HG03354 (cell line): ENCODE results near the gene BRWD1.

Experiments
- ATAC-seq: cut with Tn5 transposase; IDR thresholded peaks from one replicate; pipeline ENCODE4 v1.9.1; 2021; ENCODE audit warnings: mild to moderate bottlenecking; ENCODE audit not compliant: unreplicated experiment, poor library complexity, severe bottlenecking

The BRWD1 gene

DNA sequence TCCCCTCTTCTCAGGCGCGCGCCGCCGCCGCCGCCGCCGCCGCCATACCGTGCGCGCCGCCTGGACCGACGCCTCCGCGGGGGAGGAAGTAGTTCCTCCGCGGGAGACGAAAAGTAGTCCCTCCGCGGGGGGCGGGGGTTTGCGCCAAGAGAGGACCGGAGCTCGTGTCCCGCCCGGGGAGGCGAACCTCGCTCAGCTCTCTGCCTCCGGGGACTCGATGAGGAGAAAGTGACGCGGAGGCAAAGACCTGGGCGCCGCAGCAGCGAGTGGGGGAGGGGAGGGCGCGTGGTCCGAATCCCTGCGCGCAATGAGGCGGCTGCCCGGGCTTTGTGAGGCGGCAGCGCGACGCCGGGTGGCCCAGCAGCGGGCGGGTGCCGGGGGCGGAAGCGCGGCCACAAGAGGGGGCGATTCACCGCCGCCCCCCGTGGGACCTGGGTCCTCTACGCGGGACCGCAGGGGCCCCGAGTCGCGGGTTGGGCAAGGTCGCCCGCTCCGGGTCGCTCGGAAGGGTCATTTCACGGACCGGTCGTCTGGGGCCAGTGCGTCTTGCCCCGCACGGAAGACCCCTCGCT is at the start of gene BRWD1:
BRWD1 (minus strand) TSS at position 62 of the 572 bp plus-strand sequence. CDS start 141 bp downstream, outside the sequence.
- ATAC-seq: peak; percentile 52

- ATAC-seq: no peak
Measured at GRCh38 chr21:39362733-39363132, 49.3 kb upstream of the BRWD1 start.

- ATAC-seq: no peak
Measured at GRCh38 chr21:39359382-39359781, 46.0 kb upstream of the BRWD1 start.

DNA sequence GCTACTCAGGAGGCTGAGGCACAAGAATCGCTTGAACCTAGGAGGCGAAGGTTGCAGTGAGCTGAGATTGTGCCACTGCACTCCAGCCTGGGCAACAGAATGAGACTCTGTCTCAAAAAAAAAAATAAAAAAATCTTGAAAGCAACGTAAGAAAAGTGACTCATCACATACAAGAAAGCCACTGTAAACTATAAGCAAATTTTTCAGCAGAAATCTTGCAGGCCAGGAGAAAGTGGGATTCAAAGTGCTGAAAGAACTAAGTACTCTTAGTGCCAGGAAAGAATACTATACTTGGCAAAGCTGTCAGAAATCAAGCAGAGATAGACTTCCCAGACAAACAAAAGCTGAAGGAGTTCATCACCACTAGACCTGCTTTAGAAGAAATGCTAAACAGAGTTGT is 39.9 kb upstream of the BRWD1 start:
- ATAC-seq: no peak

GRCh38 chr21:39350094-39351005 is 36.9 kb upstream of the BRWD1 start:
- no peak for ATAC-seq

- ATAC-seq: peak; percentile 84
Measured at GRCh38 chr21:39349211-39350093, 36.0 kb upstream of the BRWD1 start.

GRCh38 chr21:39348355-39349210 is 35.2 kb upstream of the BRWD1 start, which contains the start of gene HMGN1:
Gene HMGN1, minus strand, starts transcription at chr21:39349088. Its CDS starts 171 bp downstream, at chr21:39348917.
- peak; percentile 63 for ATAC-seq

GRCh38 chr21:39348040-39348354 is 34.6 kb upstream of the BRWD1 start:
- ATAC-seq: peak; percentile 9

DNA sequence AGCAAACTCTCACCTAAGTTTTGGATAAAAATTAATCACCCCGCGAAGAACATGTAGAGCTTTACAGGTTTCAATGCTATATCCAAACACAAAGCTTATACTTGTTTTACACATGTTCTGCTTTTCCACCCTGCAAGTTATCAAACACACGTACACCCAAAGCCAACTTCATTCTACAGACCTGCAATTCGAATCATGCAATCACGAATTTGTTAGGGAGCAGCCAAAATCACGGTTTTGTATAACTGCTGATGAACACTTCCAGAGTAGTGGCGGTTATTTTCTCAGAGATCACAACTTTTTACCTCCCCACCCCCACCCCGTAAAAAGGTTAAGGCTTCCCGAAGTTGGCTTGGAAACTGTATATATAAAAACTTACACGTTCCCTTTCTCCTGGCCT is 34.1 kb upstream of the BRWD1 start:
- no peak for ATAC-seq

DNA sequence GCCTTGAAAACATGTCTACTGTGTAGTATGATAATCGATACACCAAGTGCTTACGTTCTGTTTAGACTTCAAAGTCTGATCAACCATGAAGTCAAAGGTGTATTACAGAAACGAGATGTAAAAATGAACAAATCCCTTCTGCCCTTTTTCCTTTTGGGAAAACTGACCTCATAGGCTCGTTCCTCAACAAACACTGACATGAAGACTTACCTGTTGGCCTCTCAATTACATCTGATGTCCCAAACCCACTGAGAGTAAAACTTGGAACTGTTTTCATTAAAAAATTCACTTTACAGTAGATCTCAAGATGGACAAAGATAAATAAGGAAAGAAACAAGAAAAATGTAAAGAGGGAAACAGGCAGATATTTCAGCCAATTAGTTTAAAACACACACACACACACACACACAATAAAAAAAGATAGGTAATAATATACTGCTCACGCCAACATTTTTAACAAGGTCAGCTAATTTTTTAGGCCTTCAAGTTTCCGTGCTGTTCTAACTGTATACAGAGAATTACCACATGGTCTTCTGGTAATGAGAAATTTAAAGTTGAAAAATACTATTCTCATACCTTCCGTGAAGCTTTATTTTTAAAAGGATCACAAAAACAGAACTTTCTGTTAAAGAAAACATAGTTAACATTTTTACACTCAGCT is 33.4 kb upstream of the BRWD1 start:
- no peak for ATAC-seq

DNA sequence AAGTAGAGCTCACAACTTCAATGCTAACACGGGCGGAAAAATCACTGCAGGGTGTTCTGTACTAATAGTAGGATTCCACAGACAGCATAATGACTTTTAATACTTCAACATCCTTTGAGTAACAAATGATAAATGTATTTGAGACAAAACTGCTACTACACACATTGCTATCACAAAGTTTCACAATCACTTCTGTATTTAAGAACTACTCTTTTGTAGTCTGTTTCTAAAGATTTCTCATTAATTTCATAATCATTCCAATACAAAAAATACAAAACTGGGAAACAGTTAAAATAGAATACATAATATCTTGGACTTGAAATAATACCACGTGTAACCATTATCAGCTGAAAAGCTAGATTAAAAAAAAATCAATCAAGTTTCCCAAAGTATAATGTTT is 32.8 kb upstream of the BRWD1 start:
- ATAC-seq: no peak

GRCh38 chr21:39345440-39345839 is 32.0 kb upstream of the BRWD1 start:
- no peak for ATAC-seq

DNA sequence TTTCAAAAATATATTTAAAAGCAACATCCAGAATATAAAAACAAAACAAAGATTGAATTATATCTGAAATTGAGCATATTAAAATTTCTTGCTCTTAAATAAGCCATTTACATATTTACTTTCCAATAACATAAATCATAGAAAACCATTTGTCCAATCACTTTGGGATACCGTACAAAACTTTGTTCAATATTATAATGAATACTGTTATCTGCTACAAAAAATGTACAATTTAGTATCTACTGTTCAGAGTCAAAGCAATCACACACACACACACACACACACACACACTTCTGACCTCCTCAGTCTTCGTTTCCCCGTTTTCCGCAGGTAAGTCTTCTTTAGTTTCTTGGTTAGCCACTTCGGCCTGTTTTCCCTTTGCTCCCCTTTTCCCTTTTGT is 31.4 kb upstream of the BRWD1 start:
- ATAC-seq: no peak

DNA sequence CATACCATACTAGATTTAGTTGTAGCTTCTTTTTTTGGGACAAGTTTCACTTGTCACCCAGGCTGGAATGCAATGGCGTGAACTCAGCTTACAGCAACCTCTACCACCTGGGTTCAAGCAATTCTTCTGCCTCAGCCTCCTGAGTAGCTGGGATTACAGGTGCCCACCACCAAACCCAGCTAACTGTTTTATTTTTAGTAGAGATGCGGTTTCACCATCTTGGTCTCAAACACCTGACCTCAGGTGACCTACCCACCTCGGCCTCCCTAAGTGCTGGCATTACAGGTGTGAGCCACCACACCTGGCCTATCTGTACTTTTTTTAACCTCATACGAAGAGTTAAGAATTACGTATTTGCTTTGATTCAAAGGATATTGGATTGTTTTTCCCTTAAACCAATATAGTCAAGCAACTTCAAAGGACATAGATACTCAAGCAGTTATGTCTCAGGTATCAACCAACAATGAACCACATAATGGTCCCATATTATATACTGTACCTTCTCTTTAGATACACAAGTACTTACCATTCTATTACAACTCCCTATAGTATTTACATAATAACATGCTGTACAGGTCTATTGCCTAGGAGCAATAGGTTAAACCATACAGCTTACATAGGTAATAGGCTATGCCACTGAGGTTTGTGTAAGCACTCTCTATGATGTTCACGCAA is 28.0 kb upstream of the BRWD1 start:
- ATAC-seq: no peak

- ATAC-seq: no peak
Measured at GRCh38 chr21:39340687-39341086, 27.3 kb upstream of the BRWD1 start.

- ATAC-seq: no peak
Measured at GRCh38 chr21:39339231-39339630, 25.8 kb upstream of the BRWD1 start.

GRCh38 chr21:39336457-39337008 is 23.1 kb upstream of the BRWD1 start:
- ATAC-seq: no peak

- no peak for ATAC-seq
Measured at GRCh38 chr21:39334611-39335010, 21.2 kb upstream of the BRWD1 start.
